COLO668 (cell line): ENCODE measurements around the gene DLGAP4.
"Not testable (repeated sequence)": the region's sequence is repeated elsewhere in the genome, so short reads cannot be mapped to it uniquely, and the experiment has no call there.

Experiments used
- DNase-seq: peaks from one replicate; lab custom pipeline; 2025; ENCODE audit not compliant: unreplicated experiment; lab: John Stamatoyannopoulos, UW

DLGAP4 gene

DNA sequence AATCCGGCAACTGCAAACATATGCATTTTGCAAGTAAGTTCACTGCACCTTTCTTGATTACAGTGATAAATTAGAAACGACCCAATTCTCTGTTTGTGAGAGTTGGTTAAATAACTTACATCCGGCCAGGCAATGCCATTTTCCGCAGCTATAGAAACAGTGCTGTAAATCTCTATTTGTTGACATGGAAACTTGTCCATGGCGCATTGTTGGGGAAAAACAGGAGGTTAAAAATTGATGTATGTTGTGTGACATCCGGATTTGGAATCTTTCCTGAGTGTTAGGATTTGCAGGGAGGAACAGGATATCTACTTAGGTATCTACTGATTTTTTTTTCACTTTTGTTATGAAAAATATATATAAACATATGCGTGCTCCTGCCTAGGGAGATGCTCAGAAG is 66.5 kb downstream of the DLGAP4 start:
- no peak for DNase-seq

- DNase-seq: no peak
Observed at GRCh38 chr20:36373089-36373488, 67.0 kb downstream of the DLGAP4 start.

GRCh38 chr20:36374995-36375394 is 68.9 kb downstream of the DLGAP4 start:
- no peak for DNase-seq

DNA sequence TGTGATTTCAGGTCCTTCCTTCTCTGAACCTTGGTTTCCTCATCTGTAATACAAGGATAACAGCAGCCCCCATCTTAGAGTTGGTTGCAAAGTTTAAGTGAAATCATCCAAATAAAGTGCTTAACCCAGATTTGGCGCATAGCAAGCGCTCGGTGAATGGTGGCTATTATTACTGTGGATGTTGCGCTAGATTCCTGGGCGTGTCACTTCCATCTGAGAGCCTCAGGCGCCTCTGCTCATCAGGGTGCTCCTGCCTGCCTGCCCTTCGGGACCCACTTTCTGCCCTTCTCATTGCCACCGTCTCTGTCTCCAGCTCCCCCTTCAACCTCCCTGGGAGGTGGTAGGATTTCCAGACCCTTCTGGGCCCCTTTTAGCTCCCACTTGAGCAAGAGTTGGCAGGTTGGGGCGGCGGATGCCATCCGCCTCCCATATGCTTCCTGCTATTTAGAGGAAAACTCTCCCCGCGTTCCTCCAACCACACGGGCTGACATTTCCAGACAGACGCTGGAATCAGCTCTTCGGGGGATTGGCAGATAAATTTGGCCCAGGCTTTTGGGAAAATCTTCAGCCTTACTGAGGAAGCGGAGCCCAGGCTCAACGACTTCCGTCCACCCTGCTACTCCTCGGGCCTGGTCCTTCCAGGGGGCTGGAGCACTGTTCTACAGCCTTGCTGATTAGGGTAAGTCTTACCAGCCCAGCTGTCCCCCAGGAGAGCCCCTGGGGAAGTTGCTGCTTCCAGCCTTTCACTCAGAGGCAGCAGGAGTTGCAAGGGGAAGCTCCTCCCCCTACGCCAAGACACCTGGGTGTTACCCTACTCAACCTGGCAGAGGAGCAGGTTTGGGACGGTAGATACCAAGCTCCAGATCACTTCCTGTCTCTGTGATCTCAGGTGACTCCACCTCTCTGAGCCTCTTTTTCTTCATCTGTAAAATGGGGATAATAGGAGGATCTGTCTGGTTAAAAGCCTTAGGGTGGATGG is 71.5 kb downstream of the DLGAP4 start:
- no peak for DNase-seq

DNA sequence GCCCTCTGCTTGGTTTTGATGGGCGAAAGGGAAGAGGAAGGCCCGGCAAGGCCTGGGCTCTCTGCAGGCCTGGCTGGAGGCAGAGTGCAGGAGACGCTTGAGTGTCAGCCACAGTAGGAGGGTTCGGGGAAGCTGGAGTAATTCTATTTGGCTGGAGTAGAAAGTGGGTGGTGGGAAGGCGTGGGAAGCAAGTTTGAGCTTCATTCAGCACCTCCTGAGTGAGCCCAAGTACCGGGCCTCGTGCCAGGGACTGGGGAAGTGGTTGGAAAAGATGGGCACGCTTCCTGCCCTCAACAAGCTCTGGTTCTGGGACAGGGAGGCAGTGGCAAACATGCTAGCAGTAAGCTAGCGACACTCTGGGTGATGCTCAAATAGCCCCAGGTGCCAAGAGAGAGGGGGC is 72.5 kb downstream of the DLGAP4 start:
- DNase-seq: no peak

GRCh38 chr20:36379914-36380313 is 73.8 kb downstream of the DLGAP4 start:
- not testable (repeated sequence) for DNase-seq

DNA sequence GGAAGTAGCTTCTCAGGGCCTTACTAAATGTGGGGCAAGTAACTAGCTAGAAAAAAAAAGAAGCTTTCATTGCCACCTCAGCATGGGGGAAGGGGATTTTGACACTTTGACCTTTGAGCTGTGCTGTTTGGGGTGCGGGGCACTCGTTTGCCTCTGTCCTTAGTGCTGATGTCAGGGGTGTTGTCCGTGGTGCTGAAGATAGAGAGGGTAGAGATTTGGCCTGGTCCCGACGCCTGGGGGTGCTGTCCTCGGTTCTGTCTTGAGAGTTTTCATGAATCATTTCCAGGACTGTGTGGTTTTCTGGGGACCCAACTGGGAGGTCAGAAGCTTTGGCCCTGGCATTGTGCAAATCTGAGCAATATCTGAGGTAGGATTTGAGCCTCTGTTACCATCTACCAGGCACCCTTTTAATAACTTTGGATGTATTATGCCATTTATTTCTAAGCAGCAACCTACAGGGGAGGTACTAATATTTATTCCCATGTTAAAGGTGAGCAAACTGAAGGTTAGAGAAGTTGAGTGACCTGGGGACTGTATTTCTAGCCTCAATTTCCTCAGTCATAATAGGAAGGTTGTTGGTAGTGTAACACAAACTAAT is 78.0 kb downstream of the DLGAP4 start:
- no peak for DNase-seq

DNA sequence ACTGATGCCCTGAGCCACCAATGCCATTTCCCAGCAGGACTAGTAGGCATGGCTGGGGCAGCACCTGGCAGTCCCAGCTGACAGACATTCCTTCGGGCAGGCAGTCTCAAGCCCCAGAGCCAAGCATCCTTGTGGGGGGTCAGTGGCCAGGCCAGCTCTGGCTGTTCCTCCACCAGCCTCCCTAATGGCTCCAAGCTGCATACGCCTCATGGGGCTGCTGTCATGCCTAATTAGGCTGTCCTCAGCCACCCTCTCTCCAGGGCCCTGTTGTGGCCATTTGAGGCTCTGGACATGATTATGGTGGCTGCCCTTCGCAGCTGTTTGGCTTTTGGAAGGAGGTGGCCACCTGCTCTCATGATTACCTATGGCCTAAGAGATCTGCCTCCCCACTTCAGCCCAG is 79.4 kb downstream of the DLGAP4 start:
- DNase-seq: no peak

- no peak for DNase-seq
Observed at GRCh38 chr20:36386236-36386635, 80.1 kb downstream of the DLGAP4 start.

DNA sequence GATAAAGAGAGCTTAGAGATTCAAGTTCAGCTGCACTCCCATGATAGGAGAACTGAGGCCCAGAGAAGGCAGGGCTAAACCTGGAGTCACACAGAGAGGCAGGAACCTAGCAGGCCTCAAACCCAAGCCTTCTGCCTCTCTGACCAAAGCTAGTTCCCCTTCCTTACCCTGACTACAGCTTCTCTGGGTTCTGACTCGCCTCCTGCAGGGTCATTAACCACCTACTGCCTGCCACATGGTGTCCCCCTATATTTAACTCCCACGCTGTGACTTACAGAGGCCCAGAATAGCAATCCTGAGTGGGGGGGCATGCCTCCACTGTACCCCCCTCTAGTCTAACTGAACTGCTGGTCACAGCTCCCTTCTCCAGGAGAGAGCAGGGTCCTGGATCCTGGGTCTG is 84.1 kb downstream of the DLGAP4 start:
- DNase-seq: no peak

DNA sequence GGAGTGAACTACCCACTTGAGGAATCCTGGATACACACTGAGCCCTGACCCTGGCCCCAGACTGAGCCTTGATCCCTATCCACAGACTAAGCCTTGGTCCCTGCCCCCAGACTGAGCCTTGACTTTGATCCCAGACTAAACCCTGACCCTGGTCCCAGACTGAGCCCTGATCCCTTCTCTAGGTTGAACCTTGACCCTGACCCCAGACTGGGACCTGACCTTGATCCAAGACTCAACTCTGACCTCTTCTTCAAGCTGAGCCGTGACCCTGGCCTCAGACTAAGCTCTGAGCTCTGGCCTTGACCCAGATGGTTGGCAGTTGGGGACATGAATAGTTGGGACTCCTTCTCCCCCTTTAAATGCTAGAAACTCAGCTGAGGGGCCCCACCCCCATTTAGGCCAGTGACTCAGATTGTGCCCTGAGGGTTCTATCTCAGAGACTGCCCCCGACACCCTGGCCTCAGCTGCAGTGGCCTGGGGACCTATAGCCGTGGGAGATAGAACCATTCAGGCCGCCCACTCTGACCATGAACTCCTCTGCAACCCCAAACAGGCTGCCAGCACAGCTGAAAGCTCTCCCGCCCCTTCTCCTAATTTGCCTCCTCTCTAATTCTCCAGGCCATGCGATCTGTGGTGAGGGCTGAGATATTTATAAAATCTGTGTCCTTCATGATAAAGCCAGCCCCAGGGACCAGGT is 84.7 kb downstream of the DLGAP4 start:
- DNase-seq: no peak

DNA sequence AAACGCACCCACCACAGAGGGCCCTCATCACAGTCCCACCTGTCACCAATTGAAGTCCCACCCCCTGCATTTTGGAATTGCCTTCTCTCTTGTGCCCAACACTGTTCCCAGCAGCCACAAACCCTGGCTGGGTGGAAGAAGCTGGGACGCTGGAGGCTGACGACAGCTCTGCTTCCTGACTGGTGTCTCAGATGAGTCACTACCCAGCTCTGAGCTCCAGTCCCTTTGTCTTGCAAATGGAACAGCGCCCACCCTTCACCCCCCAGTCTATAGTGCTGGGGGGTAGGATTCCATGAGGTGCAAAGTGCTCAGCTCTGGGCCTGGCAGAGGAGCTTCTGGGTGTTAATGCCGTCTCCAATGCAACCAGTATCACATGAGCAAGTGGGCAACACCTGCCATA is 85.3 kb downstream of the DLGAP4 start:
- no peak for DNase-seq

DNA sequence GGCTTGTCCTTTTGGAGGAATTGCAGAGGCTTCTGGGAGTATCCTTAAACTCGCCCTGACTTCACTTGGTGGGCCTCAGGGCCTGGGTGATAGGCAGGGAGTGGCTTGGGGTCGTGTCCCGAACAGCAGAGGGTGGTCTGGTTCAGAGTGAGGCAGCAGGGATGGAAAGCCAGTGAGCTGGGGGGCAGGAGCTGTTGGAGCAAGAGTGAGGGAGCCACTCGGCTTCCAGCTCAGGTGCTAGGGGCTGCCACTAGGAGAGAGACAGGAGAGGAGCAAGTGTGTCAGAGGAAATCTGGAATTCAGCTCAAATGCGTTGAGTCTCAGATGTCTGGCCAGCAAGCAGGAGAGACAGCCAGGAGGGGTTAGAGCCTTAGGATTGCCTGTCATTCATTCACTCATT is 85.8 kb downstream of the DLGAP4 start:
- no peak for DNase-seq

GRCh38 chr20:36392989-36393388 is 86.8 kb downstream of the DLGAP4 start:
- DNase-seq: no peak

DNA sequence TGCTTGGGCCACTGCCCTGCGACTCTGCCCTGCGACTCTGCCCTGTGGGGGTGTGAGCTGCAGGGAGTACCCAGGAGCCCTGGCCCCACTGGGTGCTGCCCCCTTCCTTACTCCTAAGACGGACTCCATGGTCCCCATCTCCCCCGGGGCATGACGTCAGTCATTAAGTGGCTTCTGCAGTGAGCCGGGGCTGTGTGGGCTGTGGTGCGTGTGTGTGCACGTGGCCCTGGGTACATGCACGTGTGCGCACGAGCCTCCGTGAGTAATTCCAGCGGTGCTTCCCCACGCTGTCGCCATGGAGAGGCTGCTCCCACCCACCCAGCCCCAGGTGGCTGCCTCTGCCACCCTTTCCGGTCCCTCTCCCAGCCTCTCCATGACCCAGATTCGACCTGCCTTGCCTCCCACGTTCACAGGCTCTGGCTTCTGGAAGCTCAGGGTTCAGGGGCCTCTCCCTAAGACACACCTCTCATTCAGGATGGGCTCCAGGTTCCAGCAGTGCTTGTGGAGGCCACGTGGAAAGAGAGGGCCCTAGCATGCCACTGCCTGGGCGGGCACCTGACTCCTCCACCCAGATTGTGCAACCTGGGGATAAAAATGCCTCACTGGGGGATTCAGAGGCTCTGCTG is 88.3 kb downstream of the DLGAP4 start:
- peak; percentile 11 for DNase-seq

DNA sequence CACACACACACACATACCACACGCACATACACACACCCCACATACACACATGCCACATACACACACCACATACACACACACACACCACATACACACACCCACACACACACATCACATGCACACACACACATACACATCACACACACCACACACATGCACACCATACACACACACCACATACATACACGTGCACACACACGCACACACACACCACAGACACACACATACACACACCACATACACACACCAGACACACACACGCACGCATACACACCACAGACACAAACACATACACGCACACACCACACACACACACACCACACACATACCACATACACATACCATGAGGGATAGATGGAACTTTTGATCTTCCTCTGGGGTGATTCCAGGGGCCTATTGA is 90.2 kb downstream of the DLGAP4 start:
- no peak for DNase-seq

- no peak for DNase-seq
Observed at GRCh38 chr20:36396847-36397630, 90.9 kb downstream of the DLGAP4 start.

- DNase-seq: no peak
Observed at GRCh38 chr20:36398515-36398914, 92.4 kb downstream of the DLGAP4 start.

DNA sequence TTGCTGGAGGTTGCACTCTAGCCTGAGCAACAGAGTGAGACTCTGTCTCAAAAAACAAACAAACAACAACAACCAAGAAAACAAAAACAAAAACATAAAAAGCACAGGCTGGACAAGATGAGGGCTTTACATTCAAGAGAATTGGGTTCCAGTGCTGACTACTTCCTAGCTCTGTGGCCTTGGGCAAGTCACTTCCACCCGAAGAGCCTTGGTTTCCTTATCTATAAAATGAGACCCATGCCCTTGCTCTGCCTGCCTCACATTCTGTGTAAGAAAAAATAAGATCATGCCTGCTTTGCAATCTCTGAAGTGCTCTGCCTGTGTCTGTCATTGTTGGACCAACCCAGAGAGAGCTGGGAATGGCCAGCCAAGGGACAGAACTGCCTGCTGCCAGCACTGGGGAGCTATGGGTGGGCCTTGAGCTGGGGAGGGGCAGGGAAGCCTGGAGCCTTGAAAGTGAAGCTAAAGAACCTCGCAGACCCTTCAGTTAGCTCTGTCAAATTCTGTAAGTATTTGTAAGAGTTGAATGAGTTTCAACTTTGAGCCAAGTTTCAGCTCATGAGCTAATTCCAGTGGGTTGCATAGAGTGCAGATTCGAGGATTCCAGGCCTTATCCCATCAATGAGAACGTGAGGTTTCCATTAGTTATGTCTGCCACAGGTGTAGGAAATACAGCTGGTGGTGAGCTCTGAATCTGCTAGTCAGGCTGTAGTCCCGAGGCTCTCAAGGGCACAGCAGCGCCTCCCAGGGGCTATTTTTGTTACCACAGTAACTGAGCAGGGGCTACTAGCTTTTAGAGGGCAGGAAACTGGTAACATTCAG is 93.2 kb downstream of the DLGAP4 start:
- DNase-seq: peak; percentile 34
